CD8-positive, alpha-beta memory T cell (primary cell): ENCODE measurements around the gene PER3. TPM values are rescaled to one million over a fixed set of nuclear protein-coding genes. Genes with fewer than 3 reads are reported as not detected.

Experiments used
- CTCF ChIA-PET: fragments of 350-600 bp; sonication (Branson Sonifier 250); formaldehyde crosslinking; loops from one replicate; lab custom pipeline; 2021; ENCODE audit warnings: antibody characterized with exemption; lab: Charles Lee
- POLR2A ChIA-PET: fragments of 350-600 bp; sonication (Branson Sonifier 250); formaldehyde crosslinking; loops from one replicate; lab custom pipeline; 2021; ENCODE audit warnings: antibody characterized with exemption; lab: Charles Lee
- DNase-seq, 5 donors: peaks; one replicate each; pipeline versions ENCODE4 v3.0.0 to v3.0.0-alpha.2; 2020 to 2022; ENCODE audit warnings: mixed read lengths in 1 of 5
- H3K27ac ChIP-seq: one replicate; pipeline ENCODE4 v1.7.0; 2013; ENCODE audit warnings: low read depth, mild to moderate bottlenecking, low read length, moderate library complexity
- H3K27me3 ChIP-seq: 2 replicates; pipeline ENCODE4 v1.7.0; 2013; ENCODE audit warnings: low read length, mild to moderate bottlenecking; ENCODE audit not compliant: insufficient read depth, poor library complexity, severe bottlenecking
- H3K36me3 ChIP-seq: 2 replicates; pipeline ENCODE4 v1.7.0; 2013; ENCODE audit warnings: mild to moderate bottlenecking, low read length, moderate library complexity; ENCODE audit not compliant: insufficient read depth
- H3K4me1 ChIP-seq: 2 replicates; pipeline ENCODE4 v1.7.0; 2013; ENCODE audit warnings: mild to moderate bottlenecking, low read length, moderate library complexity; ENCODE audit not compliant: insufficient read depth
- H3K4me3 ChIP-seq: 2 replicates; pipeline ENCODE4 v1.7.0; 2013; ENCODE audit warnings: mild to moderate bottlenecking, low read length
- H3K9me3 ChIP-seq: 2 replicates; pipeline ENCODE4 v1.7.0; 2013; ENCODE audit warnings: mild to moderate bottlenecking, low read length
- H3K27ac Mint-ChIP-seq, 8 donors: one replicate each; pipeline ENCODE4 v1.8.0; 2020 to 2021; ENCODE audit warnings: mixed read lengths in 8 of 8, mild to moderate bottlenecking in 6 of 8, inconsistent platforms in 3 of 8, moderate library complexity in 3 of 8
- H3K27me3 Mint-ChIP-seq, 2 donors: one replicate each; pipeline ENCODE4 v1.8.0; 2020 to 2021; ENCODE audit warnings: mixed read lengths in 2 of 2, mild to moderate bottlenecking in 1 of 2, moderate library complexity in 1 of 2
- H3K36me3 Mint-ChIP-seq, 3 donors: one replicate each; pipeline ENCODE4 v1.8.0; 2020 to 2021; ENCODE audit warnings: mixed read lengths in 3 of 3, inconsistent platforms in 1 of 3, mild to moderate bottlenecking in 1 of 3
- H3K4me1 Mint-ChIP-seq, 3 donors: one replicate each; pipeline ENCODE4 v1.8.0; 2020 to 2021; ENCODE audit warnings: mixed read lengths in 3 of 3, inconsistent platforms in 1 of 3, mild to moderate bottlenecking in 1 of 3
- H3K4me3 Mint-ChIP-seq, 7 donors: one replicate each; pipeline ENCODE4 v1.8.0; 2020 to 2021; ENCODE audit warnings: mixed read lengths in 7 of 7, mild to moderate bottlenecking in 6 of 7, moderate library complexity in 4 of 7, inconsistent platforms in 2 of 7
- H3K9me3 Mint-ChIP-seq, 5 donors: one replicate each; pipeline ENCODE4 v1.8.0; 2020 to 2022; ENCODE audit warnings: mixed read lengths in 5 of 5, mild to moderate bottlenecking in 3 of 5, moderate library complexity in 2 of 5, inconsistent platforms in 1 of 5
- polyA plus RNA-seq: library from polyadenylated mRNA; unstranded; fragments of 300-500 nt; fragmentation: Illumina TruSeq; gene quantifications from one replicate; pipeline ENCODE4 v1.2.3, GENCODE V29; 2021
- total RNA-seq, 2 experiments: library from RNA; stranded (reverse); gene quantifications; one replicate each; pipeline ENCODE4 v1.2.3, GENCODE V29; 2021

PER3 gene
- total and polyA plus RNA-seq, 3 experiments from 2014 or later: 4.7 to 6.3 (median 4.7) TPM

- Histone ChIP-seq H3K4me1 (peaks cover 4% of the 10 kb centered on the region), H3K27ac (no peak overlapping the region), H3K9me3 (no peaks in the 10 kb centered on the region), H3K36me3 (no peaks in the 10 kb centered on the region), H3K4me3 (no peak overlapping the region), H3K27me3 (no peaks in the 10 kb centered on the region)
- H3K4me3 Mint-ChIP-seq: peak overlapping the region in 6 of 7 donors; percentile 33 to 71 (median 49)
- H3K9me3 Mint-ChIP-seq: no peaks in the 10 kb centered on the region
- DNase-seq: peak; percentile 11 to 64 (median 37)
- H3K27me3 Mint-ChIP-seq: peaks cover 4 to 5% of the 10 kb centered on the region in 2 donors
- POLR2A ChIA-PET: interaction anchor here (0.7 kb wide), 1 partner anchor 84 kb away, joined by 3 read pairs; no protein-coding TSS in a partner anchor
- H3K4me1 Mint-ChIP-seq: peaks cover 27 to 43% (median 39%) of the 10 kb centered on the region in 3 donors
- H3K27ac Mint-ChIP-seq: peak overlapping the region in 2 of 8 donors; percentile 16 to 54
- no peaks in the 10 kb centered on the region for H3K36me3 Mint-ChIP-seq
- CTCF ChIA-PET: interaction anchor here (0.9 to 9.0 kb wide), 20 partner anchors 9 to 195 kb away, joined by 3 to 214 read pairs (median 5); no protein-coding TSS in a partner anchor
Observed at GRCh38 chr1:7752512-7753417, 31.3 kb upstream of the PER3 start.

- POLR2A ChIA-PET: no interaction called here
- Mint-ChIP-seq H3K36me3 (no peaks in the 10 kb centered on the region), H3K4me3 (peak overlapping the region in 3 of 7 donors; percentile 2 to 58 (median 17)), H3K27ac (peak overlapping the region in 1 of 8 donors; percentile 17), H3K27me3 (peaks cover 4% of the 10 kb centered on the region in 2 donors), H3K4me1 (peaks cover 26 to 39% (median 35%) of the 10 kb centered on the region in 3 donors), H3K9me3 (no peaks in the 10 kb centered on the region)
- no peak for DNase-seq
- peaks cover 4% of the 10 kb centered on the region for H3K4me1 ChIP-seq
- H3K27ac ChIP-seq: no peak overlapping the region
- CTCF ChIA-PET: interaction anchor here (0.9 to 9.0 kb wide), 10 partner anchors 15 to 194 kb away, joined by 3 to 214 read pairs (median 4); no protein-coding TSS in a partner anchor
- H3K36me3 ChIP-seq: no peaks in the 10 kb centered on the region
- H3K27me3 ChIP-seq: no peaks in the 10 kb centered on the region
- H3K9me3 ChIP-seq: no peaks in the 10 kb centered on the region
- no peak overlapping the region for H3K4me3 ChIP-seq
Observed at GRCh38 chr1:7753641-7754040, 30.4 kb upstream of the PER3 start.

GRCh38 chr1:7754234-7754633 is 29.9 kb upstream of the PER3 start:
- CTCF ChIA-PET: interaction anchor here (2.2 to 9.0 kb wide), 4 partner anchors 14 to 150 kb away, joined by 4 to 214 read pairs (median 14); no protein-coding TSS in a partner anchor
- Mint-ChIP-seq H3K4me3 (peak overlapping the region in 4 of 7 donors; percentile 2 to 58 (median 24)), H3K27me3 (peaks cover 4% of the 10 kb centered on the region in 2 donors), H3K4me1 (peaks cover 26 to 39% (median 33%) of the 10 kb centered on the region in 3 donors), H3K36me3 (no peaks in the 10 kb centered on the region), H3K9me3 (no peaks in the 10 kb centered on the region), H3K27ac (peak overlapping the region in 4 of 8 donors; percentile 14 to 70 (median 31))
- Histone ChIP-seq H3K27me3 (no peaks in the 10 kb centered on the region), H3K4me3 (no peak overlapping the region), H3K9me3 (no peaks in the 10 kb centered on the region), H3K27ac (no peak overlapping the region), H3K4me1 (peaks cover 4% of the 10 kb centered on the region), H3K36me3 (no peaks in the 10 kb centered on the region)
- POLR2A ChIA-PET: no interaction called here
- DNase-seq: no peak

- Mint-ChIP-seq H3K36me3 (no peaks in the 10 kb centered on the region), H3K4me3 (peak overlapping the region in 1 of 7 donors; percentile 72), H3K4me1 (peaks cover 26 to 38% (median 33%) of the 10 kb centered on the region in 3 donors), H3K9me3 (no peaks in the 10 kb centered on the region), H3K27ac (no peak overlapping the region), H3K27me3 (peaks cover 4% of the 10 kb centered on the region in 2 donors)
- Histone ChIP-seq H3K9me3 (no peaks in the 10 kb centered on the region), H3K27me3 (no peaks in the 10 kb centered on the region), H3K4me3 (no peak overlapping the region), H3K27ac (no peak overlapping the region), H3K36me3 (no peaks in the 10 kb centered on the region), H3K4me1 (peaks cover 4% of the 10 kb centered on the region)
- ChIA-PET POLR2A (no interaction called here), CTCF (interaction anchor here (9.0 kb wide), 1 partner anchor 89 kb away, joined by 214 read pairs; no protein-coding TSS in a partner anchor)
- DNase-seq: no peak
Observed at GRCh38 chr1:7755448-7755847, 28.6 kb upstream of the PER3 start.

GRCh38 chr1:7760245-7760644 is 23.8 kb upstream of the PER3 start:
- Mint-ChIP-seq H3K36me3 (no peaks in the 10 kb centered on the region), H3K9me3 (no peaks in the 10 kb centered on the region), H3K4me1 (no peaks in the 10 kb centered on the region), H3K27ac (no peak overlapping the region), H3K27me3 (peaks cover 2 to 7% of the 10 kb centered on the region in 2 donors), H3K4me3 (no peak overlapping the region)
- Histone ChIP-seq H3K27me3 (no peaks in the 10 kb centered on the region), H3K36me3 (no peaks in the 10 kb centered on the region), H3K9me3 (no peaks in the 10 kb centered on the region), H3K27ac (no peak overlapping the region), H3K4me1 (no peaks in the 10 kb centered on the region), H3K4me3 (no peak overlapping the region)
- POLR2A ChIA-PET: no interaction called here
- CTCF ChIA-PET: interaction anchor here (2.9 kb wide), 1 partner anchor 91 kb away, joined by 7 read pairs; no protein-coding TSS in a partner anchor
- DNase-seq: no peak

- no peak for DNase-seq
- no peaks in the 10 kb centered on the region for H3K4me1 ChIP-seq
- Mint-ChIP-seq H3K36me3 (no peaks in the 10 kb centered on the region), H3K4me3 (no peak overlapping the region), H3K9me3 (no peaks in the 10 kb centered on the region), H3K4me1 (no peaks in the 10 kb centered on the region), H3K27ac (peak overlapping the region in 1 of 8 donors; percentile 51), H3K27me3 (peaks cover 2 to 7% of the 10 kb centered on the region in 2 donors)
- POLR2A ChIA-PET: no interaction called here
- no peaks in the 10 kb centered on the region for H3K9me3 ChIP-seq
- CTCF ChIA-PET: interaction anchor here (1.8 to 2.9 kb wide), 2 partner anchors 8 to 92 kb away, joined by 7 to 10 read pairs; no protein-coding TSS in a partner anchor
- no peaks in the 10 kb centered on the region for H3K27me3 ChIP-seq
- no peak overlapping the region for H3K27ac ChIP-seq
- no peak overlapping the region for H3K4me3 ChIP-seq
- H3K36me3 ChIP-seq: no peaks in the 10 kb centered on the region
Observed at GRCh38 chr1:7761103-7761502, 23.0 kb upstream of the PER3 start.

- POLR2A ChIA-PET: interaction anchor here (0.7 kb wide), 1 partner anchor 16 kb away, joined by 3 read pairs; no protein-coding TSS in a partner anchor
- Mint-ChIP-seq H3K4me3 (no peak overlapping the region), H3K9me3 (no peaks in the 10 kb centered on the region), H3K27me3 (peaks cover 2 to 10% of the 10 kb centered on the region in 2 donors), H3K27ac (no peak overlapping the region), H3K4me1 (peaks cover 7 to 15% (median 11%) of the 10 kb centered on the region in 3 donors), H3K36me3 (peaks cover 0 to 11% (median 0%) of the 10 kb centered on the region in 3 donors)
- Histone ChIP-seq H3K4me1 (peaks cover 14% of the 10 kb centered on the region), H3K27me3 (no peaks in the 10 kb centered on the region), H3K4me3 (no peak overlapping the region), H3K36me3 (no peaks in the 10 kb centered on the region), H3K27ac (no peak overlapping the region), H3K9me3 (no peaks in the 10 kb centered on the region)
- CTCF ChIA-PET: interaction anchor here (2.5 kb wide), 1 partner anchor 97 kb away, joined by 7 read pairs; no protein-coding TSS in a partner anchor
- no peak for DNase-seq
Observed at GRCh38 chr1:7767176-7767575, 16.9 kb upstream of the PER3 start.
